GM12878 (cell line): Measurements from ENCODE around the gene FRMD3. TPM values are rescaled to one million over a fixed set of nuclear protein-coding genes. Genes with fewer than 3 reads are reported as not detected.

ENCODE experiments used
- ATAC-seq: fragments of 200-7000 bp; cut with Tn5 transposase; 3 replicates; pipeline ENCODE4 v1.9.1; 2020; ENCODE audit warnings: mild to moderate bottlenecking, moderate library complexity
- BruUV-seq: library from RNA; stranded (reverse); fragments of 400-500 nt; replicated peaks from 2 replicates; lab custom pipeline; 2021; lab: Mats Ljungman, UMichigan
- CTCF ChIA-PET: fragments of 300-600 bp; sonication (Branson Sonifier 250); formaldehyde crosslinking; extraction: SDS; loops from one replicate; lab custom pipeline; 2021; ENCODE audit warnings: inconsistent platforms; lab: Yijun Ruan, JAX
- POLR2A ChIA-PET: fragments of 350-600 bp; formaldehyde crosslinking; extraction: SDS; loops from one replicate; lab custom pipeline; 2021; ENCODE audit warnings: inconsistent platforms; lab: Charles Lee
- RAD21 ChIA-PET: fragments of 300-600 bp; sonication (Branson Sonifier 250); formaldehyde crosslinking; loops from one replicate; lab custom pipeline; 2023; ENCODE audit warnings: antibody characterized with exemption; ENCODE audit not compliant: unreplicated experiment; lab: Charles Lee
- SMC1A ChIA-PET: fragments of 300-600 bp; sonication (Branson Sonifier 250); formaldehyde crosslinking; loops from one replicate; lab custom pipeline; 2023; ENCODE audit not compliant: unreplicated experiment, uncharacterized antibody; lab: Charles Lee
- DNase-seq: peaks from one replicate; pipeline ENCODE4 v3.0.0-alpha.2; 2011; ENCODE audit warnings: low read depth, low spot score
- FAIRE-seq: peaks from 3 replicates; lab custom pipeline; 2011; peaks lifted over from hg19 to GRCh38; lab: Jason Lieb, UNC
- H2AFZ ChIP-seq: 2 replicates; pipeline ENCODE4 v1.6.0; 2011; ENCODE audit warnings: low read depth, low read length, control low read depth; ENCODE audit not compliant: control insufficient read depth
- H3K27ac ChIP-seq: 2 replicates; pipeline ENCODE4 v1.5.1; 2011; ENCODE audit warnings: control low read depth; ENCODE audit not compliant: control insufficient read depth, insufficient read depth
- H3K27me3 ChIP-seq, 2 experiments: replicated peaks in 1 of 2; 2 replicates each; pipeline versions ENCODE4 v1.6.0 to v1.6.1; 2011; ENCODE audit warnings: low read length in 1 of 2; ENCODE audit not compliant: control insufficient read depth in 2 of 2, insufficient read depth in 2 of 2
- H3K36me3 ChIP-seq, 2 experiments: 2 replicates each; pipeline ENCODE4 v1.5.1; 2011; ENCODE audit warnings: low read length in 1 of 2; ENCODE audit not compliant: control insufficient read depth in 2 of 2, insufficient read depth in 2 of 2
- H3K4me1 ChIP-seq: 2 replicates; pipeline ENCODE4 v1.6.1; 2011; ENCODE audit warnings: mild to moderate bottlenecking, low read length, moderate library complexity, mixed read lengths; ENCODE audit not compliant: control insufficient read depth, insufficient read depth
- H3K4me2 ChIP-seq: 2 replicates; pipeline ENCODE4 v1.6.0; 2011; ENCODE audit warnings: control low read depth; ENCODE audit not compliant: control insufficient read depth, insufficient read depth
- H3K4me3 ChIP-seq: fragments of 200-600 bp; sonication (generic); 2 replicates; pipeline ENCODE4 v1.5.1; 2016
- H3K79me2 ChIP-seq: 2 replicates; pipeline ENCODE4 v1.6.0; 2011; ENCODE audit warnings: low read length; ENCODE audit not compliant: control insufficient read depth, insufficient read depth
- H3K9ac ChIP-seq: 2 replicates; pipeline ENCODE4 v1.8.0; 2011; ENCODE audit warnings: low read length, control low read depth, mixed read lengths; ENCODE audit not compliant: control insufficient read depth, insufficient read depth
- H3K9me3 ChIP-seq: replicated peaks from 3 replicates; pipeline ENCODE4 v1.5.1; 2011; ENCODE audit warnings: mild to moderate bottlenecking, low read length; ENCODE audit not compliant: control insufficient read depth, insufficient read depth
- H4K20me1 ChIP-seq: 2 replicates; pipeline ENCODE4 v1.6.0; 2011; ENCODE audit not compliant: control insufficient read depth, insufficient read depth
- CBX5 ChIP-seq: sonication (generic); IDR thresholded peaks from 2 replicates; pipeline ENCODE4 v1.6.1; 2016; ENCODE audit warnings: low read depth, moderate library complexity, mild to moderate bottlenecking, inconsistent platforms
- EP300 ChIP-seq, 2 experiments: fragments of 150-350 bp in 1 of 2; IDR thresholded peaks; 2 replicates each; pipeline ENCODE4 v1.6.1; 2011 to 2012; ENCODE audit warnings: low read depth in 2 of 2, low read length in 2 of 2, borderline replicate concordance in 1 of 2, improper control_type of control experiment in 1 of 2, inconsistent platforms in 1 of 2; ENCODE audit not compliant: control insufficient read depth in 1 of 2
- HDAC6 ChIP-seq: fragments of 200-600 bp; sonication (generic); IDR thresholded peaks from one replicate; pipeline ENCODE4 v1.8.0; 2017; ENCODE audit warnings: antibody characterized with exemption; ENCODE audit not compliant: unreplicated experiment
- HDGF ChIP-seq: fragments of 450-650 bp; IDR thresholded peaks from 2 replicates; pipeline ENCODE4 v1.6.1; 2016; ENCODE audit warnings: antibody characterized with exemption
- IKZF2 ChIP-seq, 2 experiments: fragments of 450-650 bp; IDR thresholded peaks; 2 replicates each; pipeline ENCODE4 v1.6.1; 2017; ENCODE audit warnings: mild to moderate bottlenecking in 2 of 2, moderate library complexity in 2 of 2
- NFYB ChIP-seq: IDR thresholded peaks from 2 replicates; pipeline ENCODE4 v1.6.1; 2011; ENCODE audit warnings: low read depth, mild to moderate bottlenecking, low read length, improper control_type of control experiment, moderate library complexity; ENCODE audit not compliant: insufficient read depth
- PAX5 ChIP-seq: IDR thresholded peaks from 2 replicates; pipeline ENCODE4 v1.6.1; 2011; ENCODE audit warnings: low read depth, low read length, borderline replicate concordance
- POU2F2 ChIP-seq: IDR thresholded peaks from 3 replicates; pipeline ENCODE4 v1.6.1; 2011; ENCODE audit warnings: low read depth, mild to moderate bottlenecking, low read length, borderline replicate concordance
- TARDBP ChIP-seq: IDR thresholded peaks from 2 replicates; pipeline ENCODE4 v1.6.1; 2016; ENCODE audit warnings: borderline replicate concordance
- ZNF207 ChIP-seq: fragments of 450-650 bp; IDR thresholded peaks from 2 replicates; pipeline ENCODE4 v1.6.1; 2014; ENCODE audit warnings: antibody characterized with exemption, mild to moderate bottlenecking, borderline replicate concordance
- WGBS: methylation state at CpG from one replicate; pipeline ENCODE4 v1.1.6; 2016; ENCODE audit warnings: low lambda C conversion rate; ENCODE audit not compliant: insufficient replicate concordance, insufficient coverage; ENCODE audit errors: missing lambda C conversion rate; 5-methylcytosine and 5-hydroxymethylcytosine counted together
- in situ Hi-C: fragments of 300-500 bp; cut with MboI; formaldehyde crosslinking; loops from 9 replicates; pipeline ENCODE4 v1.14.3; 2018; ENCODE audit warnings: mixed read lengths
- intact Hi-C: fragments of 100-400 bp; cut with micrococcal nuclease; formaldehyde crosslinking; loops from one replicate; pipeline ENCODE4 v1.14.2; 2022; ENCODE audit not compliant: unreplicated experiment
- polyA plus RNA-seq, 11 experiments: library from polyadenylated mRNA; depleted of rRNA in 4 of 11; unstranded in 6 of 11; stranded (reverse) in 5 of 11; fragments of >200 nt; fragmentation: Nextera tagmentation in 4 of 11; fragmentation: Illumina TruSeq in 1 of 11; extraction: Ambion mirVana in 4 of 11; extraction: Trizol in 1 of 11; gene quantifications; 1 replicate in 1 of 11; 2 replicates in 10 of 11; pipeline versions ENCODE4 v1.2.1 to v1.2.3, GENCODE V29; 2011 to 2016; ENCODE audit warnings: inconsistent platforms in 2 of 11, missing spikeins in 2 of 11, low read depth in 1 of 11
- total RNA-seq, 4 experiments: library from RNA; depleted of rRNA in 3 of 4; stranded (reverse); fragments of >200 nt in 3 of 4; fragmentation: Illumina TruSeq in 1 of 4; extraction: Trizol in 1 of 4; gene quantifications; 2 replicates each; pipeline versions ENCODE4 v1.2.1 to v1.2.3, GENCODE V29; 2013 to 2021

Gene FRMD3
- total and polyA plus RNA-seq, 10 of the 15 experiments (the other 5 are each of a cell fraction or from before 2014, with no cell fraction given) = 0.04 to 0.68 (median 0.21) TPM; not detected in 1

DNA sequence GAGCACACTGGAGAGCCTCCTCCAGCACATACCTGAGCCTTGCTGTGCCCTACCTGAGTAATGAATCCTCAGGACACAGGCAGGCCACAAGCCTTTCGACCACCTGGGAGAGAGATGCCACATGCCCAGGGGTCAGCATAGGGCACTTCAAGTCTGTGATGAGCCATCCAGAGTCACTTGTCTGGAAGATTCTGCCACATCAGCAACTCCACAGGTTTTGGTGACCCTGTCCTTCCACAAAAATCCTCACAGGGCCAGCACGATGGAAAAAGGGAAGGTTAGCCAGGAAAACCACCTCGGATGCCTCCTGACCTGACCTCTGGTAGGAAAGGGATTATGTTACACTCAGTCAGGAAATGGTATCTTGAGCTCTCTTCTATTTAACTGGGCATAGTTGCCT, 46.8 kb downstream of the FRMD3 start (continued):
- no peak for TF ChIP-seq IKZF2 (IDR thresholded peaks at IDR 0.05)
- no peak for TF ChIP-seq HDGF
- TF ChIP-seq PAX5 = no peak
- TF ChIP-seq CBX5 = no peak
- no peak for TF ChIP-seq TARDBP
- no peak for TF ChIP-seq NFYB

DNA sequence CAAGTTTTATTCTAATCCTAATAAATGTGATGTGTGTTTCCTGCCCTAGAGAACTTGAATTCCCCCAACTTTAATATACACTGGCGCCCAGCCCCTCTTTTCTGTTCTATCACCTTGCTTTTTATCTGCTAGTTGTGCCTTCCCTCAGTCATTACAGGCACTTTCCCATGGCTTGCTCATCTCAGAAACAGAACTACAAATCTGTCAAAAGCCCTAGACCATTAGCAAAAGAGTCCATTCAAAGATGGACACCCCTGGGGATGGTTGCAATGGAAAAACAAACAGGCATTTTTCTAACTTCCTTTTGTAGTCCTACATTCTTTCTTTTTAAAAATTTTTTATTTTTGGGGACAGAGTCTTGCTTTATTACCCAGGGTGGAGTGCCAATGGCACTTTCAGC, 48.2 kb downstream of the FRMD3 start:
- RAD21 ChIA-PET = no interaction called here
- Histone ChIP-seq H3K4me1 (no peaks in the 10 kb centered on the region), H3K4me3 (no peak overlapping the region), H3K79me2 (no peaks in the 10 kb centered on the region), H3K4me2 (no peak overlapping the region), H3K9ac (no peak overlapping the region), H3K36me3 (no peaks in the 10 kb centered on the region), H3K27me3 (no peaks in the 10 kb centered on the region), H4K20me1 (no peaks in the 10 kb centered on the region), H2AFZ (no peak overlapping the region), H3K9me3 (no peaks in the 10 kb centered on the region), H3K27ac (no peak overlapping the region)
- CTCF ChIA-PET = no interaction called here
- DNase-seq = no peak
- in situ Hi-C loops (no loop called here), intact Hi-C loops (no loop called here)
- FAIRE-seq = no peak
- 33% methylated on average over 1 of the region's 1 CpG for WGBS
- TF ChIP-seq ZNF207 = no peak
- TF ChIP-seq EP300 (IDR thresholded peaks at IDR 0.05; ENCODE audit: borderline replicate concordance in 1 of 2, control insufficient read depth in 1 of 2, low read depth in 2 of 2, low read length in 2 of 2) = no peak
- TF ChIP-seq POU2F2 = no peak
- no peak for TF ChIP-seq HDAC6
- SMC1A ChIA-PET = interaction anchor here (0.9 to 1.3 kb wide), 2 partner anchors 10 to 53 kb away, joined by 3 to 4 read pairs; no protein-coding TSS in a partner anchor
- POLR2A ChIA-PET = no interaction called here
- BruUV-seq = no TSS peak
- ATAC-seq = no peak
